Smooth muscle cell (in vitro differentiated cells): ENCODE data around the gene CACNA2D3. TPM values are rescaled to one million over a fixed set of nuclear protein-coding genes. Genes with fewer than 3 reads are reported as not detected.

Source experiments
- DNase-seq: peaks from one replicate; lab custom pipeline; 2025; ENCODE audit not compliant: unreplicated experiment; lab: John Stamatoyannopoulos, UW
- H2AFZ ChIP-seq: fragments of 200-600 bp; sonication (generic); 2 replicates; pipeline ENCODE4 v1.6.0; 2016; ENCODE audit warnings: antibody characterized with exemption, low read depth, mild to moderate bottlenecking
- H3F3A ChIP-seq: fragments of 200-600 bp; sonication (generic); 2 replicates; pipeline ENCODE4 v1.6.0; 2017; ENCODE audit warnings: antibody characterized with exemption, low read depth
- H3K27ac ChIP-seq: fragments of 200-600 bp; sonication (generic); 2 replicates; pipeline ENCODE4 v1.5.1; 2016; ENCODE audit warnings: low read depth, mild to moderate bottlenecking
- H3K27me3 ChIP-seq: fragments of 200-600 bp; sonication (generic); 2 replicates; pipeline ENCODE4 v1.6.1; 2016; ENCODE audit warnings: low read depth, mild to moderate bottlenecking
- H3K36me3 ChIP-seq: fragments of 200-600 bp; sonication (generic); 2 replicates; pipeline ENCODE4 v1.5.1; 2016; ENCODE audit warnings: low read depth
- H3K4me1 ChIP-seq: fragments of 200-600 bp; sonication (generic); 2 replicates; pipeline ENCODE4 v1.5.1; 2016; ENCODE audit warnings: low read depth
- H3K4me2 ChIP-seq: fragments of 200-600 bp; sonication (generic); 2 replicates; pipeline ENCODE4 v1.6.0; 2016; ENCODE audit warnings: mild to moderate bottlenecking
- H3K4me3 ChIP-seq: fragments of 200-600 bp; sonication (generic); 2 replicates; pipeline ENCODE4 v1.5.1; 2016; ENCODE audit warnings: mild to moderate bottlenecking
- H3K79me2 ChIP-seq: fragments of 200-600 bp; sonication (generic); 2 replicates; pipeline ENCODE4 v1.6.0; 2016; ENCODE audit warnings: low read depth, mild to moderate bottlenecking
- H3K9ac ChIP-seq: fragments of 200-600 bp; sonication (generic); 2 replicates; pipeline ENCODE4 v1.6.0; 2016; ENCODE audit warnings: low read depth
- H3K9me3 ChIP-seq: fragments of 200-600 bp; sonication (generic); replicated peaks from 2 replicates; pipeline ENCODE4 v1.5.1; 2016; ENCODE audit warnings: low read depth
- H4K20me1 ChIP-seq: fragments of 200-600 bp; sonication (generic); 2 replicates; pipeline ENCODE4 v1.6.0; 2016; ENCODE audit warnings: low read depth
- WGBS: methylation state at CpG from one replicate; pipeline ENCODE4 v1.1.7; 2016; ENCODE audit warnings: low lambda C conversion rate; 5-methylcytosine and 5-hydroxymethylcytosine counted together
- polyA plus RNA-seq: library from polyadenylated mRNA; unstranded; fragments of >200 nt; fragmentation: Nextera tagmentation; extraction: Ambion mirVana; gene quantifications from 2 replicates; pipeline ENCODE4 v1.2.1, GENCODE V29; 2016
- total RNA-seq: library from RNA; depleted of rRNA; stranded (reverse); fragments of >200 nt; gene quantifications from 2 replicates; pipeline ENCODE4 v1.2.3, GENCODE V29; 2014
- TF ChIP-seq, protein P1 (sequence below): fragments of 200-600 bp; sonication (generic); IDR thresholded peaks from 2 replicates; pipeline ENCODE4 v1.5.1; 2017; ENCODE audit warnings: borderline replicate concordance, mild to moderate bottlenecking, antibody characterized with exemption; ENCODE audit not compliant: insufficient read depth, poor library complexity, severe bottlenecking

Gene CACNA2D3
- total and polyA plus RNA-seq, 2 experiments from 2014 or later, result 0.15 to 0.90 TPM

DNA sequence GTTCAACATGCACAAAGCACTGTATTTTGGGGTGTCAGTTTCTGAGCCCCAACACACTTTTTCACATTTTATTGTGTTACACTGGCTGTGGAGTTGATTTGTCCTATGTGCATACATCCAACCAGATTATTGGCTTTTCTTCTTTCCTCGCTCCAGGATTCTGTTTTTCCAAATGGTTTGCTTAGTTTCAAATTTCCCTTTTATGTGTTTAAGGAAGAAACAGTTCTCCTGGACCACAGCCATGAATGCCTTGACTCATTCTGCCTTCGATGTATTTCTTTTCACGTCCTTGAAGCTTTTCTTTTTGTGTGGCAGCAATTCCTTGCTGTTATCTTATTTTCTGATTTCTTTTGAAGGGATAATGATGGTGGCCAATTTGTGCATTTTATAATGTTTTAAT, 53.8 kb downstream of the CACNA2D3 start:
- no peaks in the 10 kb centered on the region for H3K79me2 ChIP-seq
- no peaks in the 10 kb centered on the region for H4K20me1 ChIP-seq
- no peak overlapping the region for H3K27ac ChIP-seq
- H3K4me3 ChIP-seq, result no peak overlapping the region
- no peak overlapping the region for H2AFZ ChIP-seq
- no peaks in the 10 kb centered on the region for H3K36me3 ChIP-seq
- no peak for DNase-seq
- H3K9ac ChIP-seq, result no peak overlapping the region
- no peak overlapping the region for H3K4me2 ChIP-seq
- H3K27me3 ChIP-seq, result no peaks in the 10 kb centered on the region
- H3K4me1 ChIP-seq, result no peaks in the 10 kb centered on the region
- H3F3A ChIP-seq, result no peaks in the 10 kb centered on the region
- no peaks in the 10 kb centered on the region for H3K9me3 ChIP-seq
- 79% methylated on average over 3 of the region's 3 CpGs for WGBS
- TF ChIP-seq, protein P1, sequence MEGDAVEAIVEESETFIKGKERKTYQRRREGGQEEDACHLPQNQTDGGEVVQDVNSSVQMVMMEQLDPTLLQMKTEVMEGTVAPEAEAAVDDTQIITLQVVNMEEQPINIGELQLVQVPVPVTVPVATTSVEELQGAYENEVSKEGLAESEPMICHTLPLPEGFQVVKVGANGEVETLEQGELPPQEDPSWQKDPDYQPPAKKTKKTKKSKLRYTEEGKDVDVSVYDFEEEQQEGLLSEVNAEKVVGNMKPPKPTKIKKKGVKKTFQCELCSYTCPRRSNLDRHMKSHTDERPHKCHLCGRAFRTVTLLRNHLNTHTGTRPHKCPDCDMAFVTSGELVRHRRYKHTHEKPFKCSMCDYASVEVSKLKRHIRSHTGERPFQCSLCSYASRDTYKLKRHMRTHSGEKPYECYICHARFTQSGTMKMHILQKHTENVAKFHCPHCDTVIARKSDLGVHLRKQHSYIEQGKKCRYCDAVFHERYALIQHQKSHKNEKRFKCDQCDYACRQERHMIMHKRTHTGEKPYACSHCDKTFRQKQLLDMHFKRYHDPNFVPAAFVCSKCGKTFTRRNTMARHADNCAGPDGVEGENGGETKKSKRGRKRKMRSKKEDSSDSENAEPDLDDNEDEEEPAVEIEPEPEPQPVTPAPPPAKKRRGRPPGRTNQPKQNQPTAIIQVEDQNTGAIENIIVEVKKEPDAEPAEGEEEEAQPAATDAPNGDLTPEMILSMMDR, result no peak

DNA sequence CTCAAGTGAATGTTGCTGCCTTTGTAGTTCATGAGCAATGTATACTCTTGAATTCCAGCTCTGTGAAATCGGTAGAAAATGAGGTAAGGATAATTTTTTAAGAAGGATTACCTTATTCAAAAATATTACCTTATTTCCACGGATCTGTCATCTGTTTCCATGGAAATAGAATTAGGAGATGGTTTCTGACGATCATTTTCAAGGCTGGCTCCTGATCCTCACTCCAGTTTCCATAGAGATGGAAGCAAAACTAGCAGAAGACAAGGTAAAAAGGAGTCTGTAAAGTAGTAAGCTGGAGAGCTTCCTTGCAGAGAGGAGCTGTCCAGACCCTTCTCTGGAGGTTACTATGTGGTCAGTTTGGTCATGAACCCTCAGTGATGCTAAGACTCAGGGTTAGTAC, 55.5 kb downstream of the CACNA2D3 start:
- H4K20me1 ChIP-seq, result no peaks in the 10 kb centered on the region
- no peaks in the 10 kb centered on the region for H3K36me3 ChIP-seq
- H3K4me1 ChIP-seq, result no peaks in the 10 kb centered on the region
- H3K9me3 ChIP-seq, result no peaks in the 10 kb centered on the region
- H3K4me3 ChIP-seq, result no peak overlapping the region
- no peak overlapping the region for H3K9ac ChIP-seq
- H3K27me3 ChIP-seq, result no peaks in the 10 kb centered on the region
- DNase-seq, result no peak
- no peak overlapping the region for H3K27ac ChIP-seq
- no peaks in the 10 kb centered on the region for H3K79me2 ChIP-seq
- H3K4me2 ChIP-seq, result no peak overlapping the region
- H2AFZ ChIP-seq, result no peak overlapping the region
- TF ChIP-seq, protein P1, result no peak
- no peaks in the 10 kb centered on the region for H3F3A ChIP-seq
- 92% methylated on average over 3 of the region's 3 CpGs for WGBS

DNA sequence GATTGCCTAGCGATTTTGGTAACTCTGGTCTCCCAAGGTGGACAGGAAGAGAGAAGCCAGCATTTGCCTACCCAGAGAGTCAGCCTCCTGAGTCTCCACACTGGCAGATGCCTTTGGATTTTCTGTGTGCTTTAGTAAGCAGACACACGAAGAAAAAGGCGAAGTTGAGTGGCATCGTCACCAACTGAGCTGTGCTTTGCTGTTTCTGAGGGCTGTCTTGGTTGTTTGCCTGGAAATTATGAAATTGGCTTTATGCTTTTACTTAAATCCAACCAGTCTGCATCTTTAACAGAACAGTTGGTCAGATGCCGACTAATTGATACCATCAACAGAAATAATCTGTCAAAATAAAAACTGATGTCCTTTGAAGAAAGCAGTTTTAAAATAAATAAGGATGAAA, 56.0 kb downstream of the CACNA2D3 start:
- Histone ChIP-seq H2AFZ (no peak overlapping the region), H3K4me1 (no peaks in the 10 kb centered on the region), H3K27me3 (no peaks in the 10 kb centered on the region), H3K4me3 (no peak overlapping the region), H3K79me2 (no peaks in the 10 kb centered on the region), H3F3A (no peaks in the 10 kb centered on the region), H3K9me3 (no peaks in the 10 kb centered on the region), H4K20me1 (no peaks in the 10 kb centered on the region), H3K4me2 (no peak overlapping the region), H3K9ac (no peak overlapping the region), H3K27ac (no peak overlapping the region), H3K36me3 (no peaks in the 10 kb centered on the region)
- DNase-seq, result no peak
- 98% methylated on average over 5 of the region's 5 CpGs for WGBS
- TF ChIP-seq, protein P1, result no peak

DNA sequence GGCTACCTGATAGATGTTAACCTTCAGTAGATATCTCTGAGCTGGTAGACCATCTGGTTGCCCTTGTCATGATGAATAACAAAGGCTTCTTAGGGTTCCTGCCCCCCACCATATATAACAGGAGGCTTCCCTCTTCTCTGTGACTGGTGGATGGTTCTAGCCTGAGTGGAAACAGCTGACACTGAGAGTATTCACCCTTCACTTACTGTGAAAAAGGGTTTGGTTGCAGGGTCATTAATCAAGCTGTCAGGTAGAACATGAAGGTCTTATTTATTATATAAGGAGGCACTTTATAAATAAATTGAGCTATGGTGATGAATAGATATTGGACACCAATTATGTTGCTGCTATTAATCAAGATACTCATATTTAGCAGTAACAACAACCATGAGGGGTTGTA, 58.6 kb downstream of the CACNA2D3 start:
- no peak overlapping the region for H3K4me2 ChIP-seq
- no peak for DNase-seq
- no peaks in the 10 kb centered on the region for H3K36me3 ChIP-seq
- H3K9me3 ChIP-seq, result no peaks in the 10 kb centered on the region
- H3K79me2 ChIP-seq, result no peaks in the 10 kb centered on the region
- TF ChIP-seq, protein P1, result no peak
- no peaks in the 10 kb centered on the region for H4K20me1 ChIP-seq
- H3K9ac ChIP-seq, result no peak overlapping the region
- H3F3A ChIP-seq, result no peaks in the 10 kb centered on the region
- H2AFZ ChIP-seq, result no peak overlapping the region
- peaks cover under 1% of the 10 kb centered on the region for H3K27me3 ChIP-seq
- H3K27ac ChIP-seq, result no peak overlapping the region
- H3K4me1 ChIP-seq, result no peaks in the 10 kb centered on the region
- no peak overlapping the region for H3K4me3 ChIP-seq
